ENCODE data around the gene HS6ST2.
"Not testable (repeated sequence)": the region's sequence is repeated elsewhere in the genome, so short reads cannot be mapped to it uniquely, and the experiment has no call there.

The HS6ST2 gene

GRCh38 chrX:132965461-132965860 lies 7.0 kb upstream of the HS6ST2 start:
- H3K9me3 ChIP-seq (ENCODE audit: insufficient read depth, low read depth, low read length) = no peaks in the 10 kb centered on the region
- no peak overlapping the region for H3K9ac ChIP-seq (ENCODE audit: low read depth, low read length)
- H3K27me3 ChIP-seq (ENCODE audit: insufficient read depth, low read length) = peaks cover 6% of the 10 kb centered on the region
- no peak overlapping the region for H3K27ac ChIP-seq (ENCODE audit: low read length)
- H3K4me3 ChIP-seq (ENCODE audit: low read length) = no peak overlapping the region
- H3K4me1 ChIP-seq (ENCODE audit: insufficient read depth, low read length) = no peaks in the 10 kb centered on the region; the same call in 1 of the 2 replicates
- H3K36me3 ChIP-seq (ENCODE audit: insufficient read depth, low read depth, low read length) = no peaks in the 10 kb centered on the region

GRCh38 chrX:132961511-132961910 lies 3.1 kb upstream of the HS6ST2 start:
- Histone ChIP-seq H3K9ac (ENCODE audit: low read depth, low read length) (no peak overlapping the region), H3K4me1 (ENCODE audit: insufficient read depth, low read length) (no peaks in the 10 kb centered on the region; the same call in 1 of the 2 replicates), H3K4me3 (ENCODE audit: low read length) (no peak overlapping the region), H3K36me3 (ENCODE audit: insufficient read depth, low read depth, low read length) (no peaks in the 10 kb centered on the region), H3K27ac (ENCODE audit: low read length) (no peak overlapping the region), H3K9me3 (ENCODE audit: insufficient read depth, low read depth, low read length) (no peaks in the 10 kb centered on the region), H3K27me3 (ENCODE audit: insufficient read depth, low read length) (peaks cover 44% of the 10 kb centered on the region)

GRCh38 chrX:132957211-132958090 lies 978 bp downstream of the HS6ST2 start:
- no peaks in the 10 kb centered on the region for H3K9me3 ChIP-seq (ENCODE audit: insufficient read depth, low read depth, low read length)
- H3K9ac ChIP-seq (ENCODE audit: low read depth, low read length) = peak overlapping the region; percentile 48; the same call in 1 of the 2 replicates
- H3K36me3 ChIP-seq (ENCODE audit: insufficient read depth, low read depth, low read length) = no peaks in the 10 kb centered on the region
- peaks cover 73% of the 10 kb centered on the region for H3K27me3 ChIP-seq (ENCODE audit: insufficient read depth, low read length)
- H3K27ac ChIP-seq (ENCODE audit: low read length) = no peak overlapping the region
- H3K4me1 ChIP-seq (ENCODE audit: insufficient read depth, low read length) = no peaks in the 10 kb centered on the region; the same call in 1 of the 2 replicates
- H3K4me3 ChIP-seq (ENCODE audit: low read length) = peak overlapping the region; percentile 70

GRCh38 chrX:132956421-132957210 lies 1.8 kb downstream of the HS6ST2 start:
- no peak overlapping the region for H3K27ac ChIP-seq (ENCODE audit: low read length)
- 0 out of 2 replicates have a peak overlapping the region, but pooled peaks have one; percentile 27 for H3K9ac ChIP-seq (ENCODE audit: low read depth, low read length)
- no peaks in the 10 kb centered on the region for H3K36me3 ChIP-seq (ENCODE audit: insufficient read depth, low read depth, low read length)
- H3K9me3 ChIP-seq (ENCODE audit: insufficient read depth, low read depth, low read length) = no peaks in the 10 kb centered on the region
- peaks cover 73% of the 10 kb centered on the region for H3K27me3 ChIP-seq (ENCODE audit: insufficient read depth, low read length)
- H3K4me3 ChIP-seq (ENCODE audit: low read length) = peak overlapping the region; percentile 70
- no peaks in the 10 kb centered on the region; the same call in 1 of the 2 replicates for H3K4me1 ChIP-seq (ENCODE audit: insufficient read depth, low read length)

- Histone ChIP-seq H3K4me3 (ENCODE audit: low read length) (peak overlapping the region; percentile 70), H3K27ac (ENCODE audit: low read length) (no peak overlapping the region), H3K4me1 (ENCODE audit: insufficient read depth, low read length) (no peaks in the 10 kb centered on the region; the same call in 1 of the 2 replicates), H3K9me3 (ENCODE audit: insufficient read depth, low read depth, low read length) (no peaks in the 10 kb centered on the region), H3K27me3 (ENCODE audit: insufficient read depth, low read length) (peaks cover 69% of the 10 kb centered on the region), H3K9ac (ENCODE audit: low read depth, low read length) (0 out of 2 replicates have a peak overlapping the region, but pooled peaks have one; percentile 27), H3K36me3 (ENCODE audit: insufficient read depth, low read depth, low read length) (no peaks in the 10 kb centered on the region)
Observed at GRCh38 chrX:132955690-132956089, 2.7 kb downstream of the HS6ST2 start.

- Histone ChIP-seq H3K4me1 (ENCODE audit: insufficient read depth, low read length) (no peaks in the 10 kb centered on the region; the same call in 1 of the 2 replicates), H3K4me3 (ENCODE audit: low read length) (no peak overlapping the region), H3K9ac (ENCODE audit: low read depth, low read length) (no peak overlapping the region), H3K27ac (ENCODE audit: low read length) (no peak overlapping the region), H3K9me3 (ENCODE audit: insufficient read depth, low read depth, low read length) (no peaks in the 10 kb centered on the region), H3K36me3 (ENCODE audit: insufficient read depth, low read depth, low read length) (no peaks in the 10 kb centered on the region), H3K27me3 (ENCODE audit: insufficient read depth, low read length) (peaks cover 56% of the 10 kb centered on the region)
Observed at GRCh38 chrX:132954323-132954722, 4.1 kb downstream of the HS6ST2 start.

GRCh38 chrX:132953354-132953753 lies 5.1 kb downstream of the HS6ST2 start:
- Histone ChIP-seq H3K9me3 (ENCODE audit: insufficient read depth, low read depth, low read length) (no peaks in the 10 kb centered on the region), H3K36me3 (ENCODE audit: insufficient read depth, low read depth, low read length) (no peaks in the 10 kb centered on the region), H3K4me1 (ENCODE audit: insufficient read depth, low read length) (no peaks in the 10 kb centered on the region; the same call in 1 of the 2 replicates), H3K9ac (ENCODE audit: low read depth, low read length) (no peak overlapping the region), H3K27me3 (ENCODE audit: insufficient read depth, low read length) (peaks cover 46% of the 10 kb centered on the region), H3K27ac (ENCODE audit: low read length) (no peak overlapping the region), H3K4me3 (ENCODE audit: low read length) (no peak overlapping the region)

- no peak overlapping the region for H3K4me3 ChIP-seq (ENCODE audit: low read length)
- 0 out of 2 replicates have a peak, but pooled peaks cover 1% of the 10 kb centered on the region for H3K27me3 ChIP-seq (ENCODE audit: insufficient read depth, low read length)
- H3K9ac ChIP-seq (ENCODE audit: low read depth, low read length) = no peak overlapping the region
- no peaks in the 10 kb centered on the region for H3K36me3 ChIP-seq (ENCODE audit: insufficient read depth, low read depth, low read length)
- H3K9me3 ChIP-seq (ENCODE audit: insufficient read depth, low read depth, low read length) = no peaks in the 10 kb centered on the region
- H3K4me1 ChIP-seq (ENCODE audit: insufficient read depth, low read length) = no peaks in the 10 kb centered on the region
- H3K27ac ChIP-seq (ENCODE audit: low read length) = no peak overlapping the region
Observed at GRCh38 chrX:132948648-132949260, 9.7 kb downstream of the HS6ST2 start.

- H3K27ac ChIP-seq (ENCODE audit: low read length); H3K4me3 ChIP-seq (ENCODE audit: low read length); H3K4me1 ChIP-seq (ENCODE audit: insufficient read depth, low read length); H3K27me3 ChIP-seq (ENCODE audit: insufficient read depth, low read length); H3K9ac ChIP-seq (ENCODE audit: low read depth, low read length); H3K9me3 ChIP-seq (ENCODE audit: insufficient read depth, low read depth, low read length); H3K36me3 ChIP-seq (ENCODE audit: insufficient read depth, low read depth, low read length): not testable (repeated sequence)
Observed at GRCh38 chrX:132945055-132945599, 13.3 kb downstream of the HS6ST2 start.

GRCh38 chrX:132940727-132941327 lies 17.6 kb downstream of the HS6ST2 start:
- H3K4me1 ChIP-seq (ENCODE audit: insufficient read depth, low read length) = no peaks in the 10 kb centered on the region
- H3K9ac ChIP-seq (ENCODE audit: low read depth, low read length) = no peak overlapping the region
- H3K9me3 ChIP-seq (ENCODE audit: insufficient read depth, low read depth, low read length) = no peaks in the 10 kb centered on the region
- no peaks in the 10 kb centered on the region for H3K36me3 ChIP-seq (ENCODE audit: insufficient read depth, low read depth, low read length)
- H3K27me3 ChIP-seq (ENCODE audit: insufficient read depth, low read length) = no peaks in the 10 kb centered on the region
- no peak overlapping the region for H3K27ac ChIP-seq (ENCODE audit: low read length)
- no peak overlapping the region for H3K4me3 ChIP-seq (ENCODE audit: low read length)

- no peaks in the 10 kb centered on the region for H3K27me3 ChIP-seq (ENCODE audit: insufficient read depth, low read length)
- no peaks in the 10 kb centered on the region for H3K9me3 ChIP-seq (ENCODE audit: insufficient read depth, low read depth, low read length)
- no peaks in the 10 kb centered on the region for H3K36me3 ChIP-seq (ENCODE audit: insufficient read depth, low read depth, low read length)
Observed at GRCh38 chrX:132933170-132933569, 25.3 kb downstream of the HS6ST2 start.

More at GRCh38 chrX:132933170-132933569, 25.3 kb downstream of the HS6ST2 start:
- Histone ChIP-seq H3K27ac (ENCODE audit: low read length) (no peak overlapping the region), H3K4me3 (ENCODE audit: low read length) (no peak overlapping the region), H3K9ac (ENCODE audit: low read depth, low read length) (no peak overlapping the region), H3K4me1 (ENCODE audit: insufficient read depth, low read length) (no peaks in the 10 kb centered on the region)
